Measurements from ENCODE around the gene KIR2DL3. TPM values are rescaled to one million over a fixed set of nuclear protein-coding genes. Genes with fewer than 3 reads are reported as not detected.
"Not testable (repeated sequence)": the region's sequence is repeated elsewhere in the genome, so short reads cannot be mapped to it uniquely, and the experiment has no call there.

Gene KIR2DL3
- total RNA-seq, 1 experiment from 2014 or later: not detected

DNA sequence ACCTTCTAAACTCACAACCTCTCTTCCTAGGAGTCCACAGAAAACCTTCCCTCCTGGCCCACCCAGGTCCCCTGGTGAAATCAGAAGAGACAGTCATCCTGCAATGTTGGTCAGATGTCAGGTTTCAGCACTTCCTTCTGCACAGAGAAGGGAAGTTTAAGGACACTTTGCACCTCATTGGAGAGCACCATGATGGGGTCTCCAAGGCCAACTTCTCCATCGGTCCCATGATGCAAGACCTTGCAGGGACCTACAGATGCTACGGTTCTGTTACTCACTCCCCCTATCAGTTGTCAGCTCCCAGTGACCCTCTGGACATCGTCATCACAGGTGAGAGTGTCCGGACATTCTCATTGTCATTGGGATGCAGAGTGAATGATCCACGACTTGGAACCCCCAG lies 3.6 kb downstream of the KIR2DL3 start:
- DNase-seq (ENCODE audit: low read depth): not testable (repeated sequence)

DNA sequence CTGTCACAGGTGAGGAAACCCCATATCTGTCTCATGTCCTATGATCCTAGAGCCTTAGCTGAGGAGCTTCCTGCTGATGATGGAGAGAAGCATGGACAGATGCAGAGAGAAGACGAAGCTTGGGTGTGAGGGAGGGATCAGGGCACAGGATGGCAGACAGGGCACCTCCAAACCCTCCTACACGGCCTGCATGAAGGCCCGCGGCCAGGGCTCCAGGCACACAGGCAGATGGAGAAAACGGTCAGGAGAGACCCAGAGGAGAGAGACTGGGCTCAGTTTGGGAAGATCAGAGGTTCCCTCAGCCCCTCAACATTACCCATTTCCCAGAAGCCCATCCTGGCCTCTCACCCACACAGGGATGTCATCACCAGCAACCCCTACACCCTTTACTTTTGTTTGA lies 5.8 kb downstream of the KIR2DL3 start:
- not testable (repeated sequence) for DNase-seq (ENCODE audit: low read depth)

DNA sequence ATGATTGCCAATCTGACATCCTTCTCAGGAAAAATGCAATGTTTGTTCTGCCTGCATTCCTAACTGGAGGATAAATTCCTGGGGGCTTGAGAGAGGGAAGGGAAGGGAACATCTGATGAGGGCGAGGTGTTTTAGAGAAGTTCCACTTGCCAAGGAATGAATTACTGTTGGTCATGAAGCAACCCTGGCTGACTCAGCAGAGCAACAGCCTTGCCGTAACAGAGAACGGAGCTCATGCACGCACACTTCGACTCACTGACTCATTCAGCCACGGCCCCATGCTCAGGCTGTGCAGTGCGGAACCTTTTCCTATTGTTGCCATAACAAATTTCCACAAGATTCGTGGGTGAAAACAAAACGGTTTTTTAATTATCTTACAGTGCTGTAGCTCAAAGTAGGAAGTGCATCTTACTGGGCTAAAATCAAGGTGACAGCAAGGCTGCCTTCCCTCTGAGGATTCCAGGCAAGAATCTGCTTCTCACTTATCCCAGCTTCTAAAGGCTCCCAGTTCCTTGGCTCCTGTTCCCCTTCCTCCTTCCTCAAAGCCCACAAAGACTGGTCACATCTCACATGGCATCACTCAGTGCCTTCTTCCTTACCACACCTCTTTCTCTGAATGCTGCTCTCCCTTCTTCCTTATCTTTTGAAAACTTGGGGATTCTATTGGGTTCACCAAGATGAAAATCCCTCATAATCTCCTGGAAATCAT lies 9.5 kb downstream of the KIR2DL3 start:
- not testable (repeated sequence) for DNase-seq (ENCODE audit: low read depth)

DNA sequence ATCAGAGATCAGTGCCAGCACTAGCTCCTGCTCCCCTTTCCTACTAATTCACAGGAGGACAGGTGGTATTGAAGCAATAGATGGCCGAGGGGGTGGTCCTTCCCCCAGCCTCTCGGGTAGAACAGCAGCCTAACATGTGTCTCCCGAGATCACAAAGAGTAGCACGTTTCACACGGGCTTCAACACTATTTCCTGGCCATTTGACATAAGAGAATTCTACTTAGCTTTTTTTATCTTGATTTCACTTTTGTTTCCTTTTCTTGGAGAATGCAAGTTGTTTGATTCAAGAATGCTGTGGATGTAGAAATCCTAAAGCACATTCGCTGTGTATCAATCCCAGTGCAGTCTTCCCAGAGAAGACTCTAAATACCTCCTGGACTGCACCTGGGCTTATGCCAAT lies 12.0 kb downstream of the KIR2DL3 start:
- DNase-seq (ENCODE audit: low read depth): not testable (repeated sequence)

DNA sequence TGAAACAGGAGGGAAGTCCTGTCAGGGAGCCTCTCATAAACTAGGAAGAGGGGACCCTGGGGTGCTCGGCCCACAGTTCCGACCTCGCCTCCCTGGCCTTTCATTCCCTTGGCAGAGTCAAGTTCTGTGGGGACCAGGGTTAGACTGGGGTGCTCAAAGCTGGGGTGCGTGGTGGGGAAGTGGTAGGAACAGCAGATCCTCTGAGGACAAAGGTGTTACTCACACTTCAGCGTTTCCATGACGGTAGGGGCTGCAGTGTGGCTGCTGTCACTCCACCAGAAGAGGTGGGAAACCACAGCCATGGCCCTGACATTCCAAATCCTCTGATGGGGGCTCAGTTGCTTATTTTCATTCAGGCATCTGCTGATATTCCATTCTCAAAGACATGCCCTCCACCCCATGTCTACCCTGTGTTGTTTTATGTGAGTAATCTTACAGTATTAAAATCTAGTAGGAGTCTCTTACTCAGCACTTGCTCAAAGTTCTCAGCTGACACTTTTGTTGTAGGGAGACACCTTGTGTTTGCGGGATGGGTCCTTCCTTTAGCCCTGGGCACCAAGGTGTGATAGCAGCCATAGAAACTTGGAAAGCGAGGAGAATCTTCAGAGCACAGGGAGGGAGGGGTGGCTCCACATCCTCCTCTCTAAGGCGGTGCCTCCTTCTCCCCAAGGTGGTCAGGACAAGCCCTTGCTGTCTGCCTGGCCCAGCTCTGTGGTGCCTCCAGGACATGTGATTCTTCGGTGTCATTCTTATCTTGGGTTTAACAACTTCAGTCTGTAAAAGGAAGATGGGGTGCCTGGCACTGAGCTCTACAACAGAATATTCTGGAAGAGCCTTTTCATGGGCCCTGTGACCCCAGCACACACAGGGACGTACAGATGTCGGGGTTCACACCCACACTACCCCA lies 18.1 kb downstream of the KIR2DL3 start:
- DNase-seq (ENCODE audit: low read depth): not testable (repeated sequence)

DNA sequence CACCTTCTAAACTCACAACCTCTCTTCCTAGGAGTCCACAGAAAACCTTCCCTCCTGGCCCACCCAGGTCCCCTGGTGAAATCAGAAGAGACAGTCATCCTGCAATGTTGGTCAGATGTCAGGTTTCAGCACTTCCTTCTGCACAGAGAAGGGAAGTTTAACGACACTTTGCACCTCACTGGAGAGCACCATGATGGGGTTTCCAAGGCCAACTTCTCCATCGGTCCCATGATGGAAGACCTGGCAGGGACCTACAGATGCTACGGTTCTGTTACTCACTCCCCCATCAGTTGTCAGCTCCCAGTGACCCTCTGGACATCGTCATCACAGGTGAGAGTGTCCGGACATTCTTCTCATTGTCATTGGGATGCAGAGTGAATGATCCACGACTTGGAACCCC lies 20.3 kb downstream of the KIR2DL3 start:
- not testable (repeated sequence) for DNase-seq (ENCODE audit: low read depth)

DNA sequence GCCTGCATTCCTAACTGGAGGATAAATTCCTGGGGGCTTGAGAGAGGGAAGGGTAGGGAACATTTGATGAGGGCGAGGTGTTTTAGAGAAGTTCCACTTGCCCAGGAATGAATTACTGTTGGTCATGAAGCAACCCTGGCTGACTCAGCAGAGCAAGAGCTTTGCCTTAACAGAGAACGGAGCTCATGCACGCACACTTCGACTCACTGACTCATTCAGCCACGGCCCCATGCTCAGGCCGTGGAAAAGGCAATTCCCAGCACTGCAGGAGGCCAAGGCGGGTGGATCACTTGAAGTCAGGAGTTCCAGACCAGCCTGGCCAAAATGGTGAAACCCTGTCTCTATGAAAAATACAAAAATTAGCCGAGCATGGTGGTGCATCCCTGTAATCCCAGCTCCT lies 25.9 kb downstream of the KIR2DL3 start:
- peak; percentile 1 for DNase-seq (ENCODE audit: low read depth)

DNA sequence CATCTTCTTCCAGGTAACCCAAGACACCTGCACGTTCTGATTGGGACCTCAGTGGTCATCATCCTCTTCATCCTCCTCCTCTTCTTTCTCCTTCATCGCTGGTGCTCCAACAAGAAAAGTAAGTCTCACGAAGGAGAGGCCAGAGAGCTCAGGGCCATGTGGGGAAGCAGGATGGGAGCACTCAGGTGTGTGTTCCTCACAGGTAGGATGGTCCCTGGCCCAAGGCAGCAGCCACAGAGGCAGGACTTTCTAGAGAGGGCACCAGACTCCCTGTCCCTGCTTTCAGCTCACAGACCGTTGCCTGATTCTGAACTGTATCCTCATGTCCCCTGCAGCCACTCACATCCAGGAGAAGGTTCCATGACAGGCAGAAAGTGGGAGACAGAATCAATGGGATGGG lies 28.2 kb downstream of the KIR2DL3 start:
- DNase-seq (ENCODE audit: low read depth): not testable (repeated sequence)

DNA sequence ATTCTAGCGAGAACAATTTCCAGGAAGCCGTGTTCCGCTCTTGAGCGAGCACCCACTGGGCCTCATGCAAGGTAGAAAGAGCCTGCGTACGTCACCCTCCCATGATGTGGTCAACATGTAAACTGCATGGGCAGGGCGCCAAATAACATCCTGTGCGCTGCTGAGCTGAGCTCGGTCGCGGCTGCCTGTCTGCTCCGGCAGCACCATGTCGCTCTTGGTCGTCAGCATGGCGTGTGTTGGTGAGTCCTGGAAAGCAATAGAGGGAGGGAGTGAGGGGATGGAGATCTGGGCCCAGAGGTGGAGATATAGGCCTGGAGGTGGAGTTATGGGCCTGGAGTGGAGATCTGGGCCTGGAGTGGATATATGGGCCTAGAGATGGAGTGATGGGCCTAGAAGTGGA lies 31.3 kb downstream of the KIR2DL3 start, which contains the start of gene KIR2DL1:
Gene KIR2DL1, plus strand, starts transcription at position 148 of the 400 bp plus-strand sequence. Its CDS starts 58 bp downstream, at position 206.
- not testable (repeated sequence) for DNase-seq (ENCODE audit: low read depth)

DNA sequence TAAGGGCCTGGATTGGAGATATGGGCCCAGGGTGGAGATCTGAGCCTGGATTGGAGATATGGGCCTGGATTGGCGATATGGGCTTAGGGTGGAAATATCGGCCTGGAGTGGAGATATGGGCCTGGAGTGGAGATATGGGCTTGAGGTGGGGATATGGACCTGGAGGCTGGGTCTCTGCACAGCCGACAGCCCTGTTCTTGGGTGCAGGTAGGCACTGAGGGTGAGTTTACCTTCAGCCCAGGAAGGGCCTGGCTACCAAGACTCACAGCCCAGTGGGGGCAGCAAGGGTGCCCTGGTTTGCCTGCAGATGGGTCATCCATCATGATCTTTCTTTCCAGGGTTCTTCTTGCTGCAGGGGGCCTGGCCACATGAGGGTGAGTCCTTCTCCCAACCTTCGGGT lies 32.2 kb downstream of the KIR2DL3 start:
- not testable (repeated sequence) for DNase-seq (ENCODE audit: low read depth)

DNA sequence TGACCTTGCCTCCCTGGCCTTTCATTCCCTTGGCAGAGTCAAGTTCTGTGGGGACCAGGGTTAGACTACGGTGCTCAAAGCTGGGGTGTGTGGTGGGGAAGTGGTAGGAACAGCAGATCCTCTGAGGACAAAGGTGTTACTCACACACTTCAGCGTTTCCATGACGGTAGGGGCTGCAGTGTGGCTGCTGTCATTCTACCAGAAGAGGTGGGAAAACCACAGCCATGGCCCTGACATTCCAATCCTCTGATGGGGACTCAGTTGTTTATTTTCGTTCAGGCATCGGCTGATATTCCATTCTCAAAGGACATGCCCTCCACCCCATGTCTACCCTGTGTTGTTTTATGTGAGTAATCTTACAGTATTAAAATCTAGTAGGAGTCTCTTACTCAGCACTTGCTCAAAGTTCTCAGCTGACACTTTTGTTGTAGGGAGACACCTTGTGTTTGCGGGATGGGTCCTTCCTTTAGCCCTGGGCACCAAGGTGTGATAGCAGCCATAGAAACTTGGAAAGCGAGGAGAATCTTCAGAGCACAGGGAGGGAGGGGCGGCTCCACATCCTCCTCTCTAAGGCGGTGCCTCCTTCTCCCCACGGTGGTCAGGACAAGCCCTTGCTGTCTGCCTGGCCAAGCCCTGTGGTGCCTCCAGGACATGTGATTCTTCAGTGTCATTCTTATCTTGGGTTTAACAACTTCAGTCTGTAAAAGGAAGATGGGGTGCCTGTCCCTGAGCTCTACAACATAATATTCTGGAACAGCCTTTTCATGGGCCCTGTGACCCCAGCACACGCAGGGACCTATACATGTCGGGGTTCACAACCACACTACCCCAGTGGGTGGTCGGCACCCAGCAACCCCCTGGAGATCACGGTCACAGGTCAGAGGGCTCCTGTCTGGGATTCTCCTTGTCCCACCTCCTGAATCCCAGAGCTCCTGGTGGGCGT lies 33.0 kb downstream of the KIR2DL3 start:
- not testable (repeated sequence) for DNase-seq (ENCODE audit: low read depth)

DNA sequence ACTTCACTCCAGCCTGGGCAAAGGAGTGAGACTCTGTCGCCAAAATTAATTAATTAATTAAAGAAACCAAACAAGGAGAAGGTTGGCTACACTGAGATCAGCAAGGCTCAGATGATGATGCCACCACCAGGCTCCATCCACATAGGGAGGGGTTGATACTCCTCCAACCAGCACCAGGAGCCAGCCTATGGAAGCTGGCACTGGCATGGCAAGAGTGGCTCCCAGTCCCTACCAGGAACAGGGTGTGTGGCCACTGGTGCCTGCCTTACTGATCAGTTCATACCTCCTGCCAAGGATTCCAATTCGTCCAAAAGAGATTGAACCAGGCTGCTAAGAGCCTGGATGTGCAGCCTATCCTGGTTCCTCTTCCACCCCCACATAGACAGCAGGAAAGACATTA lies 34.4 kb downstream of the KIR2DL3 start:
- not testable (repeated sequence) for DNase-seq (ENCODE audit: low read depth)

DNA sequence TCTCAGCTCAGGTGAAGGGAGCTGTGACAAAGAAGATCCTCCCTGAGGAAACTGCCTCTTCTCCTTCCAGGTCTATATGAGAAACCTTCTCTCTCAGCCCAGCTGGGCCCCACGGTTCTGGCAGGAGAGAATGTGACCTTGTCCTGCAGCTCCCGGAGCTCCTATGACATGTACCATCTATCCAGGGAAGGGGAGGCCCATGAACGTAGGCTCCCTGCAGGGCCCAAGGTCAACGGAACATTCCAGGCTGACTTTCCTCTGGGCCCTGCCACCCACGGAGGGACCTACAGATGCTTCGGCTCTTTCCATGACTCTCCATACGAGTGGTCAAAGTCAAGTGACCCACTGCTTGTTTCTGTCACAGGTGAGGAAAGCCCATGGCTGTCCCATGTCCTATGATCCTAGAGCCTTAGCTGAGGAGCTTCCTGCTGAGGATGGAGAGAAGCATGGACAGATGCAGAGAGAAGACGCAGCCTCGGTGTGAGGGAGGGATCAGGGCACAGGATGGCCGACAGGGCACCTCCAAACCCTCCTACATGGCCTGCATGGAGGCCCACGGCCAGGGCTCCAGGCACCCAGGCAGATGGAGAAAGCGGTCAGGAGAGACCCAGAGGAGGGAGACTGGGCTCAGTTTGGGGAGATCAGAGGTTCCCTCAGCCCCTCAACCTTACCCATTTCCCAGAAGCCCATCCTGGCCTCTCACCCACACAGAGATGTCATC lies 36.9 kb downstream of the KIR2DL3 start:
- DNase-seq (ENCODE audit: low read depth): not testable (repeated sequence)

DNA sequence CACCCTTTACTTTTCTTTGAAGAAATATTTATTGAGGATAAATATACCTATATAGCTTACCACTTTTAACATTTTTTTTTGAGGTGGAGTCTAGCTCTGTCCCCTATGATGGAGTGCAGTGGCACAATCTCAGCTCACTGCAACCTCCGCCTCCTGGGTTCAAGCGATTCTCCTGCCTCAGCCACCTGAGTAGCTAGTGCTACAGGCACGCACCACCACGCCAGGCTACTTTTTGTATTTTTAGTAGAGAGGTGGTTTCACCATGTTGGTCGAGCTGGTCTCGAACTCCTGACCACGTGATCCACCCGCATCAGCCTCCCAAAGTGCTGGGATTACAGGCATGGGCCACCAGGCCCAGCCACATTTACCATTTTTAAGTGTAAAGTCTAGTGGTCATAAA lies 37.5 kb downstream of the KIR2DL3 start:
- DNase-seq (ENCODE audit: low read depth): not testable (repeated sequence)

DNA sequence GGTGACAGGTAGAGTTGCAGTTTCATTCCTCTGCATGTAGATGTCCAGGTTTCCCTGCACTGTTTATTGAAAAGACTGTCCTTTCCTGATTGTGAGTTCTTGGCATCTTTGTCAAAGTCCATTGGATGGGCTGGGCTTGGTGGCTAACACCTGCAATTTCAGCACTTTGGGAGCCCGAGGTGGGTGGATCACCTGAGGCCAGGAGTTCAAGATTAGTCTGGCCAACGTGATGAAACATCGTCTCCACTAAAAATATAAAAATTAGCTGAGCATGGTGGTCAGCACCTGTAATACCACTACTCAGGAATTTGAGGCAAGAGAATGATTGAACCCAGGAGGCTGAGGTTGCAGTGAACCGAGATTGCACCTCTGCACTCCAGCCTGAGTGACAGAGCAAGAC lies 39.5 kb downstream of the KIR2DL3 start:
- not testable (repeated sequence) for DNase-seq (ENCODE audit: low read depth)

DNA sequence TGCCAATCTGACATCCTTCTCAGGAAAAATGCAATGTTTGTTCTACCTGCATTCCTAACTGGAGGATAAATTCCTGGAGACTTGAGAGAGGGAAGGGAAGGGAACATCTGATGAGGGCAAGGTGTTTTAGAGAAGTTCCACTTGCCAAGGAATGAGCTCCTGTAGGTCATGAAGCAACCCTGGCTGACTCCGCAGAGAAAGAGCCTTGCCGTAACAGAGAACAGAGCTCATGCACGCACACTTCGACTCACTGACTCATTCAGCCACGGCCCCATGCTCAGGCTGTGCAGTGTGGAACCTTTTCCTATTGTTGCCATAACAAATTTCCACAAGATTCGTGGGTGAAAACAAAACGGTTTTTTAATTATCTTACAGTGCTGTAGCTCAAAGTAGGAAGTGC lies 40.6 kb downstream of the KIR2DL3 start:
- DNase-seq (ENCODE audit: low read depth): not testable (repeated sequence)

DNA sequence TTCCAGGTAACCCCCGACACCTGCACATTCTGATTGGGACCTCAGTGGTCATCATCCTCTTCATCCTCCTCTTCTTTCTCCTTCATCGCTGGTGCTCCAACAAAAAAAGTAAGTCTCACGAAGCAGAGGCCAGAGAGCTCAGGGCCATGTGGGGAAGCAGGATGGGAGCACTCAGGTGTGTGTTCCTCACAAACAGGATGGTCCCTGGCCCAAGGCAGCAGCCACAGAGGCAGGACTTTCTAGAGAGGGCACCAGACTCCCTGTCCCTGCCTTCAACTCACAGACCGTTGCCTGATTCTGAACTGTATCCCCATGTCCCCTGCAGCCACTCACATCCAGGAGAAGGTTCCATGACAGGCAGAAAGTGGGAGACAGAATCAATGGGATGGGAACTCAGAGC lies 44.6 kb downstream of the KIR2DL3 start:
- DNase-seq (ENCODE audit: low read depth): not testable (repeated sequence)

DNA sequence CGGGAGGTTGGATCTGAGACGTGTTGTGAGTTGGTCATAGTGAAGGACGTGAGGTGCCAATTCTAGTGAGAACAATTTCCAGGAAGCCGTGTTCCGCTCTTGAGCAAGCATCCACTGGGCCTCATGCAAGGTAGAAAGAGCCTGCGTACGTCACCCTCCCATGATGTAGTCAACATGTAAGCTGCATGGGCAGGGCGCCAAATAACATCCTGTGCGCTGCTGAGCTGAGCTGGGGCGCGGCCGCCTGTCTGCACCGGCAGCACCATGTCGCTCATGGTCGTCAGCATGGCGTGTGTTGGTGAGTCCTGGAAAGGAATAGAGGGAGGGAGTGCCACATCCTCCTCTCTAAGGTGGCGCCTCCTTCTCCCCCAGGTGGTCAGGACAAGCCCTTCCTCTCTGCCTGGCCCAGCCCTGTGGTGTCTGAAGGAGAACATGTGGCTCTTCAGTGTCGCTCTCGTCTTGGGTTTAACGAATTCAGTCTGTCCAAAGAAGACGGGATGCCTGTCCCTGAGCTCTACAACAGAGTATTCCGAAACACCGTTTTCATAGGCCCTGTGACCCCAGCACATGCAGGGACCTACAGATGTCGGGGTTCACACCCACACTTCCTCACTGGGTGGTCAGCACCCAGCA lies 47.9 kb downstream of the KIR2DL3 start:
- DNase-seq (ENCODE audit: low read depth): not testable (repeated sequence)

DNA sequence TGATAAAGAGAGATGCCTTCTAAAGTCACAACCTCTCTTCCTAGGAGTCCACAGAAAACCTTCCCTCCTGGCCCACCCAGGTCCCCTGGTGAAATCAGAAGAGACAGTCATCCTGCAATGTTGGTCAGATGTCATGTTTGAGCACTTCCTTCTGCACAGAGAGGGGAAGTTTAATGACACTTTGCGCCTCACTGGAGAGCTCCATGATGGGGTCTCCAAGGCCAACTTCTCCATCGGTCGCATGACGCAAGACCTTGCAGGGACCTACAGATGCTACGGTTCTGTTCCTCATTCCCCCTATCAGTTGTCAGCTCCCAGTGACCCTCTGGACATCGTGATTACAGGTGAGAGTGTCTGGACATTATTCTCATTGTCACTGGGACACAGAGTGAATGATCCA lies 49.8 kb downstream of the KIR2DL3 start:
- not testable (repeated sequence) for DNase-seq (ENCODE audit: low read depth)

DNA sequence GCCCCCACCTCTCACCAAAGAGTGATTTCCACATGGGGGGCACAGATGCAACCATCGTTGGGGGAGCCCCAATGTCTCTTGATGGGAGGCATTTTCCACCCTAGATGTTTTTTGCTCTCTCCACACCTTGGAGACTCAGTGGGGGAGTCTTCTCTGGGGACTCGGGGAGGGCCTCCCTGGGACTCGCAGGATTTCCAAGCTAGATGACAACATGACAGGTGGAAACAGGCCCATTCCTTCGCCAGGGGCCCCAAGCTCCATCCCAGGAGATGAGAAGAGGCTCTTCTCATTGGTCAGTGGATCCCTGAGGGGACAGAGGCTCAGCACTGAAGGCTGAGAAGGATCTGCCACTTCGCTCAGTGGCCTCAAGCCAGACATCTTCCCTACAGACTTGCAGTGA lies 52.4 kb downstream of the KIR2DL3 start:
- DNase-seq (ENCODE audit: low read depth): no peak

Data from LHCN-M2 (cell line).